T-helper 2 cell treated with Interferon-gamma antibody and Interleukin-4, amounts not matched to agents 5 μg/mL and 100 μg/mL, for 36 hours (primary cell): ENCODE measurements around the gene AMDHD2.

Experiments used
- DNase-seq: peaks from one replicate; pipeline ENCODE4 v3.0.0; 2021; ENCODE audit warnings: low spot score
- H3K27ac Mint-ChIP-seq: one replicate; pipeline ENCODE4 v1.8.0; 2021; ENCODE audit warnings: mild to moderate bottlenecking, mixed read lengths
- H3K27me3 Mint-ChIP-seq: one replicate; pipeline ENCODE4 v1.8.0; 2021; ENCODE audit warnings: low read depth, mixed read lengths
- H3K36me3 Mint-ChIP-seq: one replicate; pipeline ENCODE4 v1.8.0; 2021; ENCODE audit warnings: low read depth, mixed read lengths
- H3K4me1 Mint-ChIP-seq: one replicate; pipeline ENCODE4 v1.8.0; 2021; ENCODE audit warnings: low read depth, mixed read lengths
- H3K4me3 Mint-ChIP-seq: one replicate; pipeline ENCODE4 v1.8.0; 2022; ENCODE audit warnings: mild to moderate bottlenecking, moderate library complexity, mixed read lengths
- H3K9me3 Mint-ChIP-seq: one replicate; pipeline ENCODE4 v1.8.0; 2021; ENCODE audit warnings: mixed read lengths

The AMDHD2 gene

GRCh38 chr16:2513405-2514332, 6.5 kb upstream of the AMDHD2 start, which contains the start of gene ATP6V0C:
Gene ATP6V0C (plus strand): TSS chr16:2513952. CDS start chr16:2514104, 152 bp downstream.
- Mint-ChIP-seq H3K9me3 (no peaks in the 10 kb centered on the region), H3K27me3 (no peaks in the 10 kb centered on the region), H3K4me3 (peak within 1 kb of the TSS; percentile 89), H3K36me3 (peaks cover 10% of the 10 kb centered on the region), H3K4me1 (peaks cover 29% of the 10 kb centered on the region), H3K27ac (peak within 1 kb of the TSS; percentile 93)
- DNase-seq = peak; percentile 91

GRCh38 chr16:2514333-2515179, 5.6 kb upstream of the AMDHD2 start:
- H3K4me3 Mint-ChIP-seq = peak overlapping the region; percentile 89
- H3K9me3 Mint-ChIP-seq = no peaks in the 10 kb centered on the region
- peaks cover 29% of the 10 kb centered on the region for H3K4me1 Mint-ChIP-seq
- DNase-seq = peak; percentile 42
- peaks cover 11% of the 10 kb centered on the region for H3K36me3 Mint-ChIP-seq
- H3K27me3 Mint-ChIP-seq = no peaks in the 10 kb centered on the region
- peak overlapping the region; percentile 92 for H3K27ac Mint-ChIP-seq

- peaks cover 14% of the 10 kb centered on the region for H3K36me3 Mint-ChIP-seq
- H3K4me3 Mint-ChIP-seq = peak overlapping the region; percentile 89
- DNase-seq = no peak
- no peaks in the 10 kb centered on the region for H3K27me3 Mint-ChIP-seq
- H3K4me1 Mint-ChIP-seq = peaks cover 33% of the 10 kb centered on the region
- peak overlapping the region; percentile 92 for H3K27ac Mint-ChIP-seq
- H3K9me3 Mint-ChIP-seq = no peaks in the 10 kb centered on the region
Measured at GRCh38 chr16:2515180-2515851, 4.9 kb upstream of the AMDHD2 start.

GRCh38 chr16:2516391-2517240, 3.6 kb upstream of the AMDHD2 start:
- Mint-ChIP-seq H3K36me3 (peaks cover 18% of the 10 kb centered on the region), H3K9me3 (no peaks in the 10 kb centered on the region), H3K27ac (peak overlapping the region; percentile 92), H3K4me3 (peak overlapping the region; percentile 89), H3K27me3 (no peaks in the 10 kb centered on the region), H3K4me1 (peaks cover 38% of the 10 kb centered on the region)
- DNase-seq = no peak

- Mint-ChIP-seq H3K9me3 (no peaks in the 10 kb centered on the region), H3K4me1 (peaks cover 33% of the 10 kb centered on the region), H3K4me3 (peak overlapping the region; percentile 30), H3K27me3 (no peaks in the 10 kb centered on the region), H3K36me3 (peaks cover 18% of the 10 kb centered on the region), H3K27ac (no peak overlapping the region)
- no peak for DNase-seq
Measured at GRCh38 chr16:2517954-2518605, 2.1 kb upstream of the AMDHD2 start.

GRCh38 chr16:2518823-2519710, 1.1 kb upstream of the AMDHD2 start:
- Mint-ChIP-seq H3K9me3 (no peaks in the 10 kb centered on the region), H3K4me3 (peak overlapping the region; percentile 74), H3K36me3 (peaks cover 22% of the 10 kb centered on the region), H3K27ac (peak overlapping the region; percentile 92), H3K27me3 (no peaks in the 10 kb centered on the region), H3K4me1 (peaks cover 31% of the 10 kb centered on the region)
- no peak for DNase-seq

GRCh38 chr16:2519711-2520080, 475 bp upstream of the AMDHD2 start:
- Mint-ChIP-seq H3K36me3 (peaks cover 26% of the 10 kb centered on the region), H3K27me3 (no peaks in the 10 kb centered on the region)

GRCh38 chr16:2520784-2521531, 787 bp downstream of the AMDHD2 start:
- Mint-ChIP-seq H3K27me3 (no peaks in the 10 kb centered on the region), H3K4me1 (peaks cover 18% of the 10 kb centered on the region), H3K36me3 (peaks cover 29% of the 10 kb centered on the region), H3K9me3 (no peaks in the 10 kb centered on the region), H3K4me3 (peak overlapping the region; percentile 85), H3K27ac (peak overlapping the region; percentile 91)
- DNase-seq = no peak

More at GRCh38 chr16:2519711-2520080, 475 bp upstream of the AMDHD2 start:
- Mint-ChIP-seq H3K9me3 (no peaks in the 10 kb centered on the region), H3K27ac (peak overlapping the region; percentile 92), H3K4me3 (peak overlapping the region; percentile 74), H3K4me1 (peaks cover 29% of the 10 kb centered on the region)
- no peak for DNase-seq

GRCh38 chr16:2523801-2524231, 3.6 kb downstream of the AMDHD2 start:
- H3K4me3 Mint-ChIP-seq = no peak overlapping the region
- peaks cover 9% of the 10 kb centered on the region for H3K4me1 Mint-ChIP-seq
- DNase-seq = no peak
- H3K9me3 Mint-ChIP-seq = no peaks in the 10 kb centered on the region
- no peak overlapping the region for H3K27ac Mint-ChIP-seq
- peaks cover 21% of the 10 kb centered on the region for H3K36me3 Mint-ChIP-seq
- no peaks in the 10 kb centered on the region for H3K27me3 Mint-ChIP-seq

GRCh38 chr16:2524339-2524938, 4.3 kb downstream of the AMDHD2 start:
- no peak overlapping the region for H3K4me3 Mint-ChIP-seq
- no peak for DNase-seq
- peak overlapping the region; percentile 5 for H3K27ac Mint-ChIP-seq
- peaks cover 21% of the 10 kb centered on the region for H3K36me3 Mint-ChIP-seq
- H3K9me3 Mint-ChIP-seq = no peaks in the 10 kb centered on the region
- no peaks in the 10 kb centered on the region for H3K27me3 Mint-ChIP-seq
- H3K4me1 Mint-ChIP-seq = peaks cover 9% of the 10 kb centered on the region

- H3K27me3 Mint-ChIP-seq = no peaks in the 10 kb centered on the region
- no peak overlapping the region for H3K4me3 Mint-ChIP-seq
- peaks cover 21% of the 10 kb centered on the region for H3K36me3 Mint-ChIP-seq
- peak overlapping the region; percentile 70 for H3K27ac Mint-ChIP-seq
- H3K4me1 Mint-ChIP-seq = peaks cover 5% of the 10 kb centered on the region
- DNase-seq = no peak
- no peaks in the 10 kb centered on the region for H3K9me3 Mint-ChIP-seq
Measured at GRCh38 chr16:2526135-2526534, 6.0 kb downstream of the AMDHD2 start.
